CD4-positive, alpha-beta T cell (primary cell): ENCODE results near the gene KMT2C. TPM values are rescaled to one million over a fixed set of nuclear protein-coding genes. Genes with fewer than 3 reads are reported as not detected.
A peak's percentile ranks its signal among the peaks of the same experiment; 100 is the strongest.

Experiments
- ATAC-seq: fragments of 200-7000 bp; cut with Tn5 transposase; one replicate; pipeline ENCODE4 v1.10.0; 2022; ENCODE audit warnings: mild to moderate bottlenecking; ENCODE audit not compliant: poor library complexity
- CTCF ChIA-PET: fragments of 350-600 bp; sonication (Branson Sonifier 250); formaldehyde crosslinking; loops from one replicate; lab custom pipeline; 2021; ENCODE audit warnings: antibody characterized with exemption, inconsistent platforms; lab: Charles Lee
- POLR2A ChIA-PET: fragments of 350-600 bp; sonication (Branson Sonifier 250); formaldehyde crosslinking; loops from one replicate; lab custom pipeline; 2021; ENCODE audit warnings: antibody characterized with exemption, inconsistent platforms; lab: Charles Lee
- DNase-seq, 14 experiments: peaks; one replicate each; pipeline ENCODE4 v3.0.0-alpha.2; 2013 to 2020; ENCODE audit warnings: mixed read lengths in 2 of 14
- H3K27ac ChIP-seq, 2 donors: one replicate each; pipeline versions ENCODE4 v1.5.1 to v1.7.0; 2013; ENCODE audit warnings: low read length in 2 of 2, low read depth in 1 of 2, mild to moderate bottlenecking in 1 of 2
- H3K27me3 ChIP-seq, 2 experiments: 1 replicate in 1 of 2; 2 replicates in 1 of 2; pipeline versions ENCODE4 v1.6.1 to v1.7.0; 2013; ENCODE audit warnings: low read length in 2 of 2, control low read depth in 1 of 2, mild to moderate bottlenecking in 1 of 2, moderate library complexity in 1 of 2; ENCODE audit not compliant: insufficient read depth in 2 of 2, control insufficient read depth in 1 of 2
- H3K36me3 ChIP-seq: one replicate; pipeline ENCODE4 v1.6.1; 2013; ENCODE audit warnings: low read length, control low read depth; ENCODE audit not compliant: insufficient read depth
- H3K4me1 ChIP-seq: one replicate; pipeline ENCODE4 v1.6.1; 2013; ENCODE audit warnings: low read length, control low read depth; ENCODE audit not compliant: insufficient read depth
- H3K4me3 ChIP-seq: one replicate; pipeline ENCODE4 v1.5.1; 2013; ENCODE audit warnings: mild to moderate bottlenecking, low read length, moderate library complexity
- H3K9me3 ChIP-seq, 2 experiments: 1 replicate in 1 of 2; 2 replicates in 1 of 2; pipeline versions ENCODE4 v1.6.1 to v1.7.0; 2013; ENCODE audit warnings: low read length in 2 of 2, mild to moderate bottlenecking in 2 of 2, control low read depth in 1 of 2, moderate library complexity in 1 of 2; ENCODE audit not compliant: control insufficient read depth in 1 of 2, insufficient read depth in 1 of 2
- H3K27ac Mint-ChIP-seq: one replicate; pipeline ENCODE4 v1.8.0; 2020; ENCODE audit warnings: mixed read lengths
- H3K27me3 Mint-ChIP-seq: one replicate; pipeline ENCODE4 v1.8.0; 2021; ENCODE audit warnings: mixed read lengths
- H3K36me3 Mint-ChIP-seq: one replicate; pipeline ENCODE4 v1.8.0; 2021; ENCODE audit warnings: low read depth, mixed read lengths
- H3K4me1 Mint-ChIP-seq: one replicate; pipeline ENCODE4 v1.8.0; 2021; ENCODE audit warnings: low read depth, mixed read lengths
- H3K4me3 Mint-ChIP-seq: one replicate; pipeline ENCODE4 v1.8.0; 2020; ENCODE audit warnings: mild to moderate bottlenecking, mixed read lengths
- H3K9me3 Mint-ChIP-seq: one replicate; pipeline ENCODE4 v1.8.0; 2020; ENCODE audit warnings: mixed read lengths
- CTCF ChIP-seq: fragments of 200-600 bp; IDR thresholded peaks from one replicate; pipeline ENCODE4 v1.8.0; 2022; ENCODE audit warnings: antibody characterized with exemption, mild to moderate bottlenecking
- intact Hi-C, 2 experiments: fragments of 100-400 bp; cut with DNase I in 1 of 2; cut with micrococcal nuclease in 1 of 2; formaldehyde crosslinking; loops; one replicate each; pipeline versions ENCODE4 v1.15.1 to v1.9.0; 2023 to 2025; cut with DNase I, micrococcal nuclease
- total RNA-seq, 174 experiments: library from RNA in 2 of 174; stranded (reverse) in 2 of 174; gene quantifications; one replicate each; pipeline ENCODE4 v1.2.3 and lab custom pipeline; 2021 to 2026

The KMT2C gene
- total RNA-seq, 2 experiments from 2014 or later, result 113 to 118 TPM

GRCh38 chr7:152132812-152133211, 303.0 kb downstream of the KMT2C start:
- ChIA-PET POLR2A (interaction anchor here (1.5 kb wide), 1 partner anchor 11 kb away, joined by 6 read pairs; no protein-coding TSS in a partner anchor), CTCF (no interaction called here)
- H3K4me1 Mint-ChIP-seq, result no peaks in the 10 kb centered on the region
- H3K4me3 Mint-ChIP-seq, result no peak overlapping the region
- peaks cover 69% of the 10 kb centered on the region for H3K36me3 Mint-ChIP-seq
- no peak for TF ChIP-seq CTCF
- no peaks in the 10 kb centered on the region for H3K27me3 Mint-ChIP-seq
- DNase-seq (no peak), ATAC-seq (no peak)
- no peaks in the 10 kb centered on the region for H3K4me1 ChIP-seq
- intact Hi-C loops, result no loop called here
- no peak overlapping the region for H3K27ac ChIP-seq
- H3K9me3 Mint-ChIP-seq, result no peaks in the 10 kb centered on the region
- H3K27ac Mint-ChIP-seq, result no peak overlapping the region
- H3K4me3 ChIP-seq, result no peak overlapping the region
- peaks cover 28% of the 10 kb centered on the region for H3K36me3 ChIP-seq
- peaks cover 0 to 13% of the 10 kb centered on the region in 2 experiments for H3K9me3 ChIP-seq
- no peaks in the 10 kb centered on the region for H3K27me3 ChIP-seq

- H3K36me3 ChIP-seq, result peaks cover 24% of the 10 kb centered on the region
- TF ChIP-seq CTCF, result no peak
- H3K27ac ChIP-seq, result no peak overlapping the region
- Mint-ChIP-seq H3K4me1 (no peaks in the 10 kb centered on the region), H3K27ac (no peak overlapping the region), H3K27me3 (no peaks in the 10 kb centered on the region), H3K9me3 (no peaks in the 10 kb centered on the region), H3K4me3 (no peak overlapping the region), H3K36me3 (peaks cover 70% of the 10 kb centered on the region)
- no peak for DNase-seq
- peaks cover 0 to 13% of the 10 kb centered on the region in 2 experiments for H3K9me3 ChIP-seq
- POLR2A ChIA-PET, result interaction anchor here (1.5 kb wide), 1 partner anchor 12 kb away, joined by 6 read pairs; no protein-coding TSS in a partner anchor
- H3K27me3 ChIP-seq, result no peaks in the 10 kb centered on the region
- intact Hi-C loops, result no loop called here
- ATAC-seq, result no peak
- no peak overlapping the region for H3K4me3 ChIP-seq
- CTCF ChIA-PET, result no interaction called here
- H3K4me1 ChIP-seq, result no peaks in the 10 kb centered on the region
These were observed 303.8 kb downstream of the KMT2C start for GRCh38 chr7:152131981-152132494.

- TF ChIP-seq CTCF, result no peak
- CTCF ChIA-PET, result no interaction called here
- H3K9me3 Mint-ChIP-seq, result no peaks in the 10 kb centered on the region
- ATAC-seq (no peak), DNase-seq (no peak)
- H3K9me3 ChIP-seq, result peaks cover 0 to 13% of the 10 kb centered on the region in 2 experiments
- H3K27ac ChIP-seq, result no peak overlapping the region
- H3K27me3 ChIP-seq, result no peaks in the 10 kb centered on the region
- peaks cover 69% of the 10 kb centered on the region for H3K36me3 Mint-ChIP-seq
- H3K4me1 ChIP-seq, result no peaks in the 10 kb centered on the region
- POLR2A ChIA-PET, result interaction anchor here (1.2 kb wide), 1 partner anchor 14 kb away, joined by 3 read pairs; no protein-coding TSS in a partner anchor
- no peaks in the 10 kb centered on the region for H3K27me3 Mint-ChIP-seq
- no peak overlapping the region for H3K4me3 Mint-ChIP-seq
- peak overlapping the region; percentile 17 for H3K27ac Mint-ChIP-seq
- intact Hi-C loops, result no loop called here
- H3K36me3 ChIP-seq, result peaks cover 29% of the 10 kb centered on the region
- H3K4me1 Mint-ChIP-seq, result no peaks in the 10 kb centered on the region
- no peak overlapping the region for H3K4me3 ChIP-seq
These were observed 304.9 kb downstream of the KMT2C start for GRCh38 chr7:152130658-152131590.
